Measurements from ENCODE around the gene SLC12A7. TPM values are rescaled to one million over a fixed set of nuclear protein-coding genes. Genes with fewer than 3 reads are reported as not detected.

Gene SLC12A7
- total and polyA plus RNA-seq, 2 of the 13 experiments (the other 11 are each of a cell fraction or from before 2014, with no cell fraction given), result 14.0 to 18.5 TPM

GRCh38 chr5:1032011-1032410, 79.9 kb downstream of the SLC12A7 start:
- FAIRE-seq (no peak), ATAC-seq (no peak), DNase-seq (ENCODE audit: low spot score) (no peak)
- no peaks in the 10 kb centered on the region for H3K36me3 ChIP-seq (replicated peaks in 1 of 2; ENCODE audit: control insufficient read depth in 1 of 2, insufficient read depth in 2 of 2, low read length in 2 of 2)
- peaks cover 2 to 4% of the 10 kb centered on the region in 2 experiments; a peak in 2 of 5 replicates for H3K27me3 ChIP-seq (ENCODE audit: control insufficient read depth in 1 of 2, insufficient read depth in 2 of 2, low read length in 2 of 2)
- H3K9ac ChIP-seq (ENCODE audit: insufficient read depth, low read depth, low read length), result no peak overlapping the region
- in situ Hi-C loops (cut with HindIII; ENCODE audit: extremely low pct_ligation_motif_present, low pct_unique_long_range_greater_than_20kb) (no loop called here), intact Hi-C loops (cut with micrococcal nuclease; ENCODE audit: unreplicated experiment) (no loop called here)
- no peak for TF ChIP-seq ZFP41 (CRISPR knock-in tag; IDR thresholded peaks at IDR 0.05; ENCODE audit: borderline replicate concordance)
- no peak for TF ChIP-seq ZSCAN12 (CRISPR knock-in tag; IDR thresholded peaks at IDR 0.05)
- no peak for TF ChIP-seq STAT5B (CRISPR knock-in tag; IDR thresholded peaks at IDR 0.05)
- TF ChIP-seq NR2F2 (IDR thresholded peaks at IDR 0.05; ENCODE audit: borderline replicate concordance, low read depth), result no peak
- TF ChIP-seq HNRNPUL1 (IDR thresholded peaks at IDR 0.05; ENCODE audit: low read depth, low read length), result no peak
- no peak for TF ChIP-seq SYNCRIP (IDR thresholded peaks at IDR 0.05; ENCODE audit: insufficient read depth, low read depth, low read length)
- no peak for TF ChIP-seq ZNF629 (CRISPR knock-in tag; conservative IDR thresholded peaks at IDR 0.05)
- TF ChIP-seq PTBP1 (IDR thresholded peaks at IDR 0.05; ENCODE audit: low read depth, low read length, poor library complexity, severe bottlenecking), result no peak
- TF ChIP-seq, protein P1, sequence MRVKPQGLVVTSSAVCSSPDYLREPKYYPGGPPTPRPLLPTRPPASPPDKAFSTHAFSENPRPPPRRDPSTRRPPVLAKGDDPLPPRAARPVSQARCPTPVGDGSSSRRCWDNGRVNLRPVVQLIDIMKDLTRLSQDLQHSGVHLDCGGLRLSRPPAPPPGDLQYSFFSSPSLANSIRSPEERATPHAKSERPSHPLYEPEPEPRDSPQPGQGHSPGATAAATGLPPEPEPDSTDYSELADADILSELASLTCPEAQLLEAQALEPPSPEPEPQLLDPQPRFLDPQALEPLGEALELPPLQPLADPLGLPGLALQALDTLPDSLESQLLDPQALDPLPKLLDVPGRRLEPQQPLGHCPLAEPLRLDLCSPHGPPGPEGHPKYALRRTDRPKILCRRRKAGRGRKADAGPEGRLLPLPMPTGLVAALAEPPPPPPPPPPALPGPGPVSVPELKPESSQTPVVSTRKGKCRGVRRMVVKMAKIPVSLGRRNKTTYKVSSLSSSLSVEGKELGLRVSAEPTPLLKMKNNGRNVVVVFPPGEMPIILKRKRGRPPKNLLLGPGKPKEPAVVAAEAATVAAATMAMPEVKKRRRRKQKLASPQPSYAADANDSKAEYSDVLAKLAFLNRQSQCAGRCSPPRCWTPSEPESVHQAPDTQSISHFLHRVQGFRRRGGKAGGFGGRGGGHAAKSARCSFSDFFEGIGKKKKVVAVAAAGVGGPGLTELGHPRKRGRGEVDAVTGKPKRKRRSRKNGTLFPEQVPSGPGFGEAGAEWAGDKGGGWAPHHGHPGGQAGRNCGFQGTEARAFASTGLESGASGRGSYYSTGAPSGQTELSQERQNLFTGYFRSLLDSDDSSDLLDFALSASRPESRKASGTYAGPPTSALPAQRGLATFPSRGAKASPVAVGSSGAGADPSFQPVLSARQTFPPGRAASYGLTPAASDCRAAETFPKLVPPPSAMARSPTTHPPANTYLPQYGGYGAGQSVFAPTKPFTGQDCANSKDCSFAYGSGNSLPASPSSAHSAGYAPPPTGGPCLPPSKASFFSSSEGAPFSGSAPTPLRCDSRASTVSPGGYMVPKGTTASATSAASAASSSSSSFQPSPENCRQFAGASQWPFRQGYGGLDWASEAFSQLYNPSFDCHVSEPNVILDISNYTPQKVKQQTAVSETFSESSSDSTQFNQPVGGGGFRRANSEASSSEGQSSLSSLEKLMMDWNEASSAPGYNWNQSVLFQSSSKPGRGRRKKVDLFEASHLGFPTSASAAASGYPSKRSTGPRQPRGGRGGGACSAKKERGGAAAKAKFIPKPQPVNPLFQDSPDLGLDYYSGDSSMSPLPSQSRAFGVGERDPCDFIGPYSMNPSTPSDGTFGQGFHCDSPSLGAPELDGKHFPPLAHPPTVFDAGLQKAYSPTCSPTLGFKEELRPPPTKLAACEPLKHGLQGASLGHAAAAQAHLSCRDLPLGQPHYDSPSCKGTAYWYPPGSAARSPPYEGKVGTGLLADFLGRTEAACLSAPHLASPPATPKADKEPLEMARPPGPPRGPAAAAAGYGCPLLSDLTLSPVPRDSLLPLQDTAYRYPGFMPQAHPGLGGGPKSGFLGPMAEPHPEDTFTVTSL (CRISPR knock-in tag; IDR thresholded peaks at IDR 0.05; ENCODE audit: borderline replicate concordance), result no peak
- H3K27ac ChIP-seq (ENCODE audit: extremely low read length, insufficient read depth, low read length), result no peak overlapping the region
- no peaks in the 10 kb centered on the region for H3K9me3 ChIP-seq (ENCODE audit: low read length)
- H3K79me2 ChIP-seq (ENCODE audit: insufficient read depth, low read length), result no peaks in the 10 kb centered on the region
- 62% methylated on average over 4 of the region's 16 CpGs for WGBS (ENCODE audit: low lambda C conversion rate)
- no peaks in the 10 kb centered on the region for H3K4me1 ChIP-seq (ENCODE audit: insufficient read depth, low read length)
- H3K4me3 ChIP-seq (replicated peaks in 1 of 3; ENCODE audit: insufficient read depth in 1 of 3, low read depth in 2 of 3, low read length in 3 of 3), result no peak overlapping the region
- POLR2A ChIA-PET, result no interaction called here
- H2AFZ ChIP-seq (ENCODE audit: low read length), result no peak overlapping the region
- H3K4me2 ChIP-seq (ENCODE audit: low read depth, low read length), result no peak overlapping the region
- BruUV-seq (replicated peaks), result no TSS peak
- CTCF ChIA-PET (ENCODE audit: low intra/inter-chr PET ratio, low total read pairs), result no interaction called here
- peaks cover 4% of the 10 kb centered on the region; the same call in 1 of the 2 replicates for H4K20me1 ChIP-seq (ENCODE audit: insufficient read depth, low read length)
